C4-2B (cell line): ENCODE results near the gene MYO7A.
A peak's percentile ranks its signal among the peaks of the same experiment; 100 is the strongest.

Source experiments
- H3K27ac ChIP-seq: fragments of 450-650 bp; 2 replicates; pipeline ENCODE4 v1.5.1; 2017
- CTCF ChIP-seq: fragments of 450-650 bp; conservative IDR thresholded peaks from 2 replicates; pipeline ENCODE4 v1.5.1; 2017; ENCODE audit warnings: mild to moderate bottlenecking
- ZFX ChIP-seq: fragments of 450-650 bp; IDR thresholded peaks from 2 replicates; pipeline ENCODE4 v1.6.1; 2017

MYO7A gene

GRCh38 chr11:77083566-77084245 is 44.3 kb upstream of the MYO7A start:
- TF ChIP-seq ZFX (no peak), CTCF (no peak)
- no peak overlapping the region for H3K27ac ChIP-seq

GRCh38 chr11:77084581-77085191 is 43.4 kb upstream of the MYO7A start:
- TF ChIP-seq ZFX (no peak), CTCF (no peak)
- H3K27ac ChIP-seq = no peak overlapping the region

GRCh38 chr11:77085652-77086051 is 42.4 kb upstream of the MYO7A start:
- no peak overlapping the region for H3K27ac ChIP-seq
- TF ChIP-seq ZFX (no peak), CTCF (no peak)

- no peak overlapping the region for H3K27ac ChIP-seq
- TF ChIP-seq ZFX = no peak
- TF ChIP-seq CTCF = no peak
Observed at GRCh38 chr11:77086521-77087472, 41.2 kb upstream of the MYO7A start.

GRCh38 chr11:77087723-77088225 is 40.3 kb upstream of the MYO7A start:
- H3K27ac ChIP-seq = peak overlapping the region; percentile 28
- TF ChIP-seq ZFX = no peak
- no peak for TF ChIP-seq CTCF

- H3K27ac ChIP-seq = peak overlapping the region; percentile 28
- TF ChIP-seq ZFX (no peak), CTCF (no peak)
Observed at GRCh38 chr11:77088236-77089003, 39.6 kb upstream of the MYO7A start.
